Left lung (tissue), 10 donors: ENCODE measurements around the gene QPCTL. TPM values are rescaled to one million over a fixed set of nuclear protein-coding genes. Genes with fewer than 3 reads are reported as not detected.

Experiments
- ATAC-seq: fragments of 200-7000 bp; cut with Tn5 transposase; one replicate; pipeline ENCODE4 v1.9.1; 2020; ENCODE audit warnings: moderate library complexity
- DNase-seq, 4 donors: peaks; one replicate each; pipeline ENCODE4 v3.0.0-alpha.2; 2013 to 2020
- H3K27ac ChIP-seq, 2 donors: fragments of 200-600 bp; sonication (generic) in 1 of 2; one replicate each; pipeline versions ENCODE4 v1.5.0 to v1.8.0; 2020 to 2021
- H3K27me3 ChIP-seq, 2 donors: fragments of 200-600 bp; sonication (generic) in 1 of 2; one replicate each; pipeline versions ENCODE4 v1.5.0 to v1.8.0; 2020 to 2021
- H3K36me3 ChIP-seq, 2 donors: fragments of 200-600 bp; sonication (generic) in 1 of 2; one replicate each; pipeline versions ENCODE4 v1.5.0 to v1.8.0; 2020 to 2021
- H3K4me1 ChIP-seq, 2 donors: fragments of 200-600 bp; one replicate each; pipeline ENCODE4 v1.8.0; 2021
- H3K4me3 ChIP-seq, 2 donors: fragments of 200-600 bp; sonication (generic) in 1 of 2; one replicate each; pipeline versions ENCODE4 v1.5.0 to v1.8.0; 2020 to 2021; ENCODE audit warnings: mild to moderate bottlenecking in 1 of 2
- H3K9me3 ChIP-seq, 2 donors: fragments of 200-600 bp; sonication (generic) in 1 of 2; one replicate each; pipeline versions ENCODE4 v1.5.0 to v1.8.0; 2020 to 2021
- intact Hi-C, 2 donors: fragments of 100-400 bp; cut with DNase I; formaldehyde crosslinking; loops; one replicate each; pipeline versions ENCODE4 v1.11.2 to v1.14.2; 2022
- polyA plus RNA-seq, 6 donors: library from polyadenylated mRNA; unstranded; fragments of 120-200 nt; gene quantifications; one replicate each; pipeline ENCODE4 v1.2.1, GENCODE V29; 2013; ENCODE audit not compliant: insufficient read length in 6 of 6
- total RNA-seq, 2 donors: library from RNA; stranded (reverse); fragmentation: NEBNext Ultra II Directional; extraction: Animal tissue kit (Norgen Biotek cat#: 25700); gene quantifications; one replicate each; pipeline ENCODE4 v1.2.1, GENCODE V29; 2021
- TF ChIP-seq, protein P1 (sequence below), 2 donors: fragments of 200-600 bp; sonication (generic) in 1 of 2; IDR thresholded peaks; one replicate each; pipeline versions ENCODE4 v1.5.0 to v1.8.0; 2021; ENCODE audit warnings: antibody characterized with exemption in 2 of 2
- donor health status: DM: no; HTN: yes; CAD: no.
- donor health status: DM: no; HTN: no; CAD: no.

The QPCTL gene
- total and polyA plus RNA-seq, 8 donors: 7.7 to 13.3 (median 9.5) TPM

DNA sequence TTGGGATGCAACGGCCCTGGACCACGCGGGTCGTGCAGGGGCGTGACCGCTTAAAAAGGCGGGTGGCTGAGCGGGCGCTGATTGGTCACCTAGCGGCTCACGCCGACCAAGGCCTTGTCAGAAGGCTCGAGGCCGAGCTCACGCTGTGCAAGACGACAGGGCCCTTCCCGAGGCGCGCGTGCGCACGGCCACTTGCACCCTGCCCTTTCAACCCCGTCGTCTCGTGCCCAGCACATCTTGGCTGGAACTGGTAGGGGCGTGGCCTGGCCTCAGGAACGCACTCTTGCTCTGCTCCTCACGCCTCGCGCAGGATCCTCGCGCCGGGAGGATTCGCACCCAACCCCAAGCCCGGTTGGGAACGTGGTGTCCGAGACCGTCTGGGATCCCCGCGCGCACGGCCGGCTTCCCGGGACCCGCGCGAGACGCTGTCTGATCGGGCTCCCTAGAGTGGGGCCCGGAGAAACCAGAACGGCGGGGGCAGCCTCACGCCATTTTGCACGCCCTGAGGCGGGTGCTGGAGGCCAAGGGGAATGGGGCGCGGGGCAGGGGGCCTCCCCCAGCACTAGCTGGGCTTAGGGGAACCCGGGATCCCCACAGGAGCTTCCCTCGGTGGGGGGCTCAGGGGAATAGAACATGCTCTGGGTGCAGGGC is 40.8 kb downstream of the QPCTL start, which contains the start of gene MEIOSIN:
Gene MEIOSIN (plus strand): TSS at position 280 of the 651 bp plus-strand sequence. CDS start 1,938 bp downstream, outside the sequence.
- TF ChIP-seq, protein P1, sequence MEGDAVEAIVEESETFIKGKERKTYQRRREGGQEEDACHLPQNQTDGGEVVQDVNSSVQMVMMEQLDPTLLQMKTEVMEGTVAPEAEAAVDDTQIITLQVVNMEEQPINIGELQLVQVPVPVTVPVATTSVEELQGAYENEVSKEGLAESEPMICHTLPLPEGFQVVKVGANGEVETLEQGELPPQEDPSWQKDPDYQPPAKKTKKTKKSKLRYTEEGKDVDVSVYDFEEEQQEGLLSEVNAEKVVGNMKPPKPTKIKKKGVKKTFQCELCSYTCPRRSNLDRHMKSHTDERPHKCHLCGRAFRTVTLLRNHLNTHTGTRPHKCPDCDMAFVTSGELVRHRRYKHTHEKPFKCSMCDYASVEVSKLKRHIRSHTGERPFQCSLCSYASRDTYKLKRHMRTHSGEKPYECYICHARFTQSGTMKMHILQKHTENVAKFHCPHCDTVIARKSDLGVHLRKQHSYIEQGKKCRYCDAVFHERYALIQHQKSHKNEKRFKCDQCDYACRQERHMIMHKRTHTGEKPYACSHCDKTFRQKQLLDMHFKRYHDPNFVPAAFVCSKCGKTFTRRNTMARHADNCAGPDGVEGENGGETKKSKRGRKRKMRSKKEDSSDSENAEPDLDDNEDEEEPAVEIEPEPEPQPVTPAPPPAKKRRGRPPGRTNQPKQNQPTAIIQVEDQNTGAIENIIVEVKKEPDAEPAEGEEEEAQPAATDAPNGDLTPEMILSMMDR (IDR thresholded peaks at IDR 0.05): no peak
- peak in 1 of 4 donors; percentile 78 for DNase-seq
- no peaks in the 10 kb centered on the region for H3K27me3 ChIP-seq
- H3K27ac ChIP-seq: no peak within 1 kb of the TSS
- no peak for ATAC-seq
- H3K4me3 ChIP-seq: no peak within 1 kb of the TSS
- intact Hi-C loops: no loop called here
- H3K36me3 ChIP-seq: no peaks in the 10 kb centered on the region
- peaks cover 0 to 24% of the 10 kb centered on the region in 2 donors for H3K4me1 ChIP-seq
- no peaks in the 10 kb centered on the region for H3K9me3 ChIP-seq

DNA sequence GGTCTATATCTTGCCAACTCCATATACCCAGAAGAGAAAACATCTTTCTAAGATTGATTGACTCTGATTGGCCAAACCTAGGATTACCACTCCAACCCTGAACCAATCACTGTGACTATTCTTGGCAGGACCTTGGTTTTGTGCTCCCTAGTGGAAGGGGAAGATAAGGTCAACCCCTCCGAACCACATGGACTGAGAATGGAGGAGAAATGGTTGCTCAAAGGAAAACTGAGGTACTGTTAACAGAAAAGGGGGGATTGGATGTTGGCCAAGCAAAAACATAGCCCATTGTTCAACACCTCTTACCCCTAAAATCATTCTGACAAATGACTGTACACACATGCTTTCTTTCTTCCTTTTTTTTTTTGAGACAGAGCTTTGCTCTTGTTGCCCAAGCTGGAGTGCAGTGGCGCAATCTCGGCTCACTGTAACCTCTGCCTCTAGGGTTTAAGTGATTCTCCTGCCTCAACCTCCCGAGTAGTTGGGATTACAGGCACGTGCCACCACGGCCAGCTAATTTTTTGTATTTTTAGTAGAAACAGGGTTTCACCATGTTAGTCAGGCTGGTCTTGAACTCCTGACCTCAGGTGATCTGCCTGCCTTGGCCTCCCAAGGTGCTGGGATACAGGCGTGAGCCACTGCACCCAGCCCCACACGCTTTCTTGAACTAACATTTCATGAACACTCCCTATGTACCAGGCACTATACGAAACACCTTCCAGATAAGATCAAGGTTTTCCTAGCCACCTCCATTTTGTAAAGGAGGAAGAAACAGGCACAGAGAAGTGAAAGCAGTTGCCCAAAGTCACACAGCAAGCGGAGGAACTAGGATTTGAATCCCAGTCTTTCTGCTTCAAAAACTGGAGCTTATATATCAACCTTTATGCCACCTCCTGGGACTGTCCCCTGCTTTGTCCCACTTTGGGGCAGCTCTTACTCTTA is 47.3 kb downstream of the QPCTL start:
- Histone ChIP-seq H3K27me3 (peaks cover 0 to 26% of the 10 kb centered on the region in 2 donors), H3K36me3 (no peaks in the 10 kb centered on the region), H3K9me3 (no peaks in the 10 kb centered on the region), H3K27ac (no peak overlapping the region), H3K4me1 (no peaks in the 10 kb centered on the region), H3K4me3 (no peak overlapping the region)
- intact Hi-C loops: no loop called here
- TF ChIP-seq, protein P1 (IDR thresholded peaks at IDR 0.05): no peak
- DNase-seq (no peak), ATAC-seq (no peak)

DNA sequence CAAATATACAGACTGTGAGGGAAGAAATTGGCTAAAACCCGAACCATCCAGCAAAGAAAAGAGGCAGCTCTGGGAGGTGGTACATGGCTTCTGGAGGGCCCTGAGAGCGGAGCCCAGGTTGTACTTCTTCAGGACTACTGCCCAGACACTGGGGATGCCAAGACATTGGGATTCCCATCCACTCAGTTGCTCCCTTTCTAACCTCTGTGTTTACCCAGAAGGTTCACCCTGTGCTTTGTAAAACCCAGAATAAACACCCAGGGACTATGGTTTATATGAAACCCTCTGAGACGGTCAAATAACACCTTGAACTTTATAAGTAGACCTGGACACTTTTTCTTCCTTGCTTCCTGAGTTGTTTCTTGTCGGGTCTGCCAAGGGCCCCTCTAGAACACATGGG is 50.5 kb downstream of the QPCTL start:
- H3K9me3 ChIP-seq: no peaks in the 10 kb centered on the region
- DNase-seq: no peak
- H3K27ac ChIP-seq: no peak overlapping the region
- no peaks in the 10 kb centered on the region for H3K36me3 ChIP-seq
- H3K27me3 ChIP-seq: peaks cover 0 to 36% of the 10 kb centered on the region in 2 donors
- H3K4me3 ChIP-seq: no peak overlapping the region
- TF ChIP-seq, protein P1 (IDR thresholded peaks at IDR 0.05): no peak
- intact Hi-C loops: no loop called here
- H3K4me1 ChIP-seq: no peaks in the 10 kb centered on the region
- ATAC-seq: no peak

DNA sequence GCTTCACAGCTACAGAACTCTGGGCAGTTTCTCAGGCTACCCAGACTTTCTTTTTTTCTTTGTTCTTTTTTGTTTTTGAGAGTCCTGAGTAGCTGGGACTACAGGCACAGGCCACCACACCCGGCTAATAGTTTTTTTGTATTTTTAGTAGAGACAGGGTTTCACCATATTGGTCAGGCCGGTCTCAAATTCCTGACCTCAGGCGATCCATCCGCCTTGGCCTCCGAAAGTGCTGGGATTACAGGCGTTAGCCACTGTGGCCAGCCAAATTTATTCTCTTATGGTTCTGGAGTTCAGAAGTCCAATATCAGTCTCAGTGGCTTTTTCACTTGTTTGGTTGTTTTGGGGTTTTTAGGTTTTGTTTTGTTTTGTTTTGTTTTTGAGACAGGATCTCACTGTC is 53.1 kb downstream of the QPCTL start:
- H3K27me3 ChIP-seq: peaks cover 0 to 36% of the 10 kb centered on the region in 2 donors
- H3K4me1 ChIP-seq: no peaks in the 10 kb centered on the region
- TF ChIP-seq, protein P1 (IDR thresholded peaks at IDR 0.05): no peak
- H3K9me3 ChIP-seq: no peaks in the 10 kb centered on the region
- H3K36me3 ChIP-seq: no peaks in the 10 kb centered on the region
- H3K27ac ChIP-seq: no peak overlapping the region
- intact Hi-C loops: no loop called here
- ATAC-seq (no peak), DNase-seq (no peak)
- no peak overlapping the region for H3K4me3 ChIP-seq

DNA sequence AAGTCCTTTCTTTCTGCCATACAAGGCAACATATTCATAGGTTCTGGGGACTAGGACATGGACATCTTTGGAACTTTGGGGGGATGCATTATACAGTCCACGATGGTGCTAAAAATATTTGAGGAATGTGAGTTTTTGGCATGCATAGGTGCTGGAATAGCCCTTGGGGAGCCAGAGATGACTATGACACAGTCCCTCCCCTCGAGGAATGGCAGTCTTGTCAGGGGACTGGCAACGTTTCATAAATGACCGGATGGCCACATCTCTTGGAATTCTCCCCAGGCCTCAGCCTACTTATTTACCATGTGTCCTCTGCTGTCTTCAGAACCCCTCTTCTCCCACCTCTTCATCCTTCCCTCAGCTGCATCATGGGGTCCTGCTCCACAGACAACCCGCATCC is 54.4 kb downstream of the QPCTL start:
- no peak for ATAC-seq
- H3K27me3 ChIP-seq: peaks cover 0 to 33% of the 10 kb centered on the region in 2 donors
- DNase-seq: no peak
- no peaks in the 10 kb centered on the region for H3K36me3 ChIP-seq
- TF ChIP-seq, protein P1 (IDR thresholded peaks at IDR 0.05): no peak
- no peaks in the 10 kb centered on the region for H3K4me1 ChIP-seq
- intact Hi-C loops: no loop called here
- H3K9me3 ChIP-seq: no peaks in the 10 kb centered on the region
- H3K27ac ChIP-seq: no peak overlapping the region
- no peak overlapping the region for H3K4me3 ChIP-seq
